GM12875 (cell line): ENCODE measurements around the gene RHEX.

Experiments
- H3K4me3 ChIP-seq: one replicate; pipeline ENCODE4 v1.5.1; 2011; ENCODE audit warnings: low read depth, low read length, control low read depth
- CTCF ChIP-seq: IDR thresholded peaks from 2 replicates; pipeline ENCODE4 v1.5.1; 2011; ENCODE audit warnings: low read depth, mild to moderate bottlenecking, control low read depth, inconsistent platforms, low read length, moderate library complexity, borderline replicate concordance; ENCODE audit not compliant: insufficient read depth

RHEX gene

DNA sequence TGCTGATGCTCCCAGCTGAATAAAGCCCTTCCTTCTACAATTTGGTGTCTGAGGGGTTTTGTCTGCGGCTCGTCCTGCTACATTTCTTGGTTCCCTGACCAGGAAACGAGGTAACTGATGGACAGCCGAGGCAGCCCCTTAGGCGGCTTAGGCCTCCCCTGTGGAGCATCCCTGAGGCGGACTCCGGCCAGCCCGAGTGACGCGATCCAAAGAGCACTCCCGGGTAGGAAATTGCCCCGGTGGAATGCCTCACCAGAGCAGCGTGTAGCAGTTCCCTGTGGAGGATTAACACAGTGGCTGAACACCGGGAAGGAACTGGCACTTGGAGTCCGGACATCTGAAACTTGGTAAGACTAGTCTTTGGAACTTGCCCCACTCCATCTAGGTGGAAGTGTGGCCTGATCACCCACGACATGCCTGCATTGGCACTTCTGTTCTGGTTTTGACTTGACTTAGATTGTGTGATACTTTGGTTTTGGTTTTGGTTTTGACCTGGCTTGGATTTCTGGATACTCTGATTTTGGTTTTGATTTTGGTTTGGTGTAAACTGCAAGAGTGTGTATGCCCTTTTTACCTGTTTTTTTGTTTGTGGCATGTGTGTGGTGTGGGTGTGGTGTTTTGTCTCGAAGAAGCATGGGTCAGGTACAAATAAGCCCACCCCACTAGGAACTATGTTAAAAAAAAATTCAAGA, at the start of gene RHEX:
TSS of gene RHEX (plus strand) at position 255 of the 692 bp plus-strand sequence. CDS start 44,656 bp downstream, outside the sequence.
- H3K4me3 ChIP-seq = peak within 1 kb of the TSS; percentile 30

DNA sequence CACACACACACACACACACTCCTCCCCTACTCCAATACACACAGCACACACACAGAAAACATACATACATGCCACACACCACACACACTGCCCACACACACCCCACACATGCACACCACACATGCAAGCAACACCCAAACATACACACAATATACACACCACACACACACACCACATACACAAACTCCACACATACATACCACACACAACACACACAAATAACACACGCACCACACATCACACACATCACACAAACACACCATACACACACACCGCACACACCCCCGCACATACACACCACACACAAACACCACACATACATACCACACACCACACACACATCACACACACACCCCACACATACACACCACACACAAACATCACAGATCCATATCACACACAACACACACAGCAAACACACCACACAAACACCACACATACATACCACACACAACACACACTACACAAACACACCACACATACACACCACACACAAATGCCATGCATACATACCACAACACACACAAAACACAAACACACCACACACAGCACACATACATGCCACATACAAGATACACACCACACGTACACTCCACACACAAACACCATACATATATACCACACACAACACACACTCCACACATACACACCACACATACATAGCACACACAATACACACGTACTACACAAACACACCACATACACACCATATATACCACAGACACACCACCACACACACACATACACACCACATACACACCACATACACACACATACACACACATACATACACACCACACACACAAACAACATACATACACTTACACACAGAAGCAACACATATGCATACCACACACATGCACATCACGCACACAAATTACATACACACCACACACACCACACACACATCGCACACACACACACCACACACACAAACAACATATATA, 48.8 kb upstream of the RHEX start:
- no peak for TF ChIP-seq CTCF
- no peak overlapping the region for H3K4me3 ChIP-seq

- TF ChIP-seq CTCF = no peak
- H3K4me3 ChIP-seq = no peak overlapping the region
Measured at GRCh38 chr1:206004826-206005225, 48.1 kb upstream of the RHEX start.

GRCh38 chr1:206005234-206005633, 47.7 kb upstream of the RHEX start:
- TF ChIP-seq CTCF = no peak
- no peak overlapping the region for H3K4me3 ChIP-seq

DNA sequence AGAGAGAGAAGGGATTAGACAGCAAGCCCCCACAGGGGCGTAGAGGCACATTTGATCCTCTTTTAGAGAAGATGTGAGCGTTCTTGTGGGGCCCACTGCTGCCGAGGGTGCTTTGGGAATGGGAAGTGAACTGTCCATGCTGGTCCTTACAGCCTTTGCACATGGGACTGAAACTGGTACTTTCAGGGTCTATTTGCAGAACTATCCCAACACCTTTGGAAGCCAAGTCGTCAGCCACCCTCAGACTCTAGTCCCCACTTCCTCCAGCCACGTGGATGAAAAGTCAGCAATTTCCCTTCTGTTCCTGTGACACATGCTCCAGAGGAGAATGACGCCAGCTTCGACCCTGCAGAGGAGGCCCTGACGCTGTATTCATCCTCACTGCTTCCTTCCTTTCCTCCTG, 47.2 kb upstream of the RHEX start:
- no peak for TF ChIP-seq CTCF
- no peak overlapping the region for H3K4me3 ChIP-seq

GRCh38 chr1:206006946-206007345, 46.0 kb upstream of the RHEX start:
- no peak overlapping the region for H3K4me3 ChIP-seq
- no peak for TF ChIP-seq CTCF

DNA sequence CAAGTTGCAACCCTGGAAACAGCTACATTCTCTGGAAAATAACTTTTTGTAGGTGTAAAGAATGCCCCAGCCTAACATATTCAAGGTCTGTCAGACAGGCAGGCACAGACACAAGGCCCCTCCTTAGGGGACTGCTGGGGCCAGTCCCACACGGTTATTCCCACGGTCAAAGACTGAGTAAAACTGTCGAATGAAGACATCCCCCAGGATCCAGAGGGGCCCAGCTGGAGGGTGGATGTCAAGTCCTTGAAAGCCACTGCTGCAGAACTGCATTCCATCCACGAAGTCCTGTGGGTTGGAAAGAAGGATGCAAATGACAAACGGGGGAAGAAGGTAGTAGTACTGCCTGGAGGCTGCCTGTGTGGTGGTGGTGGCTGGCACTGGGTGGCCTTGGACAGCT, 42.9 kb upstream of the RHEX start:
- H3K4me3 ChIP-seq = no peak overlapping the region
- no peak for TF ChIP-seq CTCF
